Cardiac muscle cell (in vitro differentiated cells and primary cell): ENCODE measurements around the gene TRHDE. TPM values are rescaled to one million over a fixed set of nuclear protein-coding genes. Genes with fewer than 3 reads are reported as not detected.
"Not testable (repeated sequence)": the region's sequence is repeated elsewhere in the genome, so short reads cannot be mapped to it uniquely, and the experiment has no call there.

Experiments
- DNase-seq, 2 donors: peaks; one replicate each; pipeline versions ENCODE4 v3.0.0 to v3.0.0-alpha.2; 2010 to 2017; ENCODE audit warnings: low read depth in 1 of 2, low spot score in 1 of 2
- H3K27ac ChIP-seq: fragments of 200-600 bp; sonication (generic); 2 replicates; pipeline ENCODE4 v1.5.1; 2016
- H3K27me3 ChIP-seq: fragments of 200-600 bp; sonication (generic); 2 replicates; pipeline ENCODE4 v1.6.0; 2016; ENCODE audit warnings: control low read depth
- H3K36me3 ChIP-seq: fragments of 200-600 bp; sonication (generic); 2 replicates; pipeline ENCODE4 v1.5.1; 2016; ENCODE audit warnings: control low read depth
- H3K4me1 ChIP-seq: fragments of 200-600 bp; sonication (generic); 2 replicates; pipeline ENCODE4 v1.8.1; 2017; ENCODE audit warnings: low read depth, mild to moderate bottlenecking, mixed run types
- H3K4me3 ChIP-seq: fragments of 200-600 bp; sonication (generic); 2 replicates; pipeline ENCODE4 v1.5.1; 2016; ENCODE audit warnings: mild to moderate bottlenecking
- H3K9me3 ChIP-seq: fragments of 200-600 bp; sonication (generic); 2 replicates; pipeline ENCODE4 v1.5.1; 2017; ENCODE audit warnings: low read depth, mild to moderate bottlenecking, control low read depth
- polyA plus RNA-seq: library from polyadenylated mRNA; unstranded; fragments of >200 nt; fragmentation: Nextera tagmentation; extraction: Ambion mirVana; gene quantifications from 2 replicates; pipeline ENCODE4 v1.2.1, GENCODE V29; 2016
- total RNA-seq: library from RNA; depleted of rRNA; stranded (reverse); fragments of >200 nt; gene quantifications from 2 replicates; pipeline ENCODE4 v1.2.3, GENCODE V29; 2016
- TF ChIP-seq, protein P1 (sequence below): IDR thresholded peaks from 2 replicates; pipeline ENCODE4 v1.5.1; 2012; ENCODE audit warnings: low read depth, mild to moderate bottlenecking, low read length

The TRHDE gene
- total and polyA plus RNA-seq, 2 experiments from 2014 or later: not detected

DNA sequence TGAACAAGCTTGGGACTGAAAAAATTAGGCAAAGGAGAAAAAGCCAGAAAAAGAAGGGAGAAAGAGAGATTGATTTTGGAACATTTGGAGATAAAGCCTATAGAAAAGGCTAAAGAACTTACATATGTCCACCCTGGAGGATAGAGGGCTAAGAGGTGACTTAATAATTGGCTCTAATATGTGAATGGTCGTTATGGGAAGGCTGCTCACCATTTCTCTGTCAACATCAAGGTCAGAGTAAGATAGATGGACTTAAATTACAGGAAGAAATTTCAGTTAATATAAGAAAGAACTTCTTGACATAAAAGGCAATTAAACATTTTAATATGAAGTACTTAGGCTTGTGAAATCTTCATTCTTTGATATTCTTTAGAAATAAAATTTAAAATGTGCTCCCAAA is 238.6 kb downstream of the TRHDE start:
- H3K9me3 ChIP-seq: no peaks in the 10 kb centered on the region
- H3K4me3 ChIP-seq: no peak overlapping the region
- H3K27ac ChIP-seq: no peak overlapping the region
- no peak for DNase-seq
- no peaks in the 10 kb centered on the region for H3K36me3 ChIP-seq
- H3K27me3 ChIP-seq: no peaks in the 10 kb centered on the region
- TF ChIP-seq, protein P1, sequence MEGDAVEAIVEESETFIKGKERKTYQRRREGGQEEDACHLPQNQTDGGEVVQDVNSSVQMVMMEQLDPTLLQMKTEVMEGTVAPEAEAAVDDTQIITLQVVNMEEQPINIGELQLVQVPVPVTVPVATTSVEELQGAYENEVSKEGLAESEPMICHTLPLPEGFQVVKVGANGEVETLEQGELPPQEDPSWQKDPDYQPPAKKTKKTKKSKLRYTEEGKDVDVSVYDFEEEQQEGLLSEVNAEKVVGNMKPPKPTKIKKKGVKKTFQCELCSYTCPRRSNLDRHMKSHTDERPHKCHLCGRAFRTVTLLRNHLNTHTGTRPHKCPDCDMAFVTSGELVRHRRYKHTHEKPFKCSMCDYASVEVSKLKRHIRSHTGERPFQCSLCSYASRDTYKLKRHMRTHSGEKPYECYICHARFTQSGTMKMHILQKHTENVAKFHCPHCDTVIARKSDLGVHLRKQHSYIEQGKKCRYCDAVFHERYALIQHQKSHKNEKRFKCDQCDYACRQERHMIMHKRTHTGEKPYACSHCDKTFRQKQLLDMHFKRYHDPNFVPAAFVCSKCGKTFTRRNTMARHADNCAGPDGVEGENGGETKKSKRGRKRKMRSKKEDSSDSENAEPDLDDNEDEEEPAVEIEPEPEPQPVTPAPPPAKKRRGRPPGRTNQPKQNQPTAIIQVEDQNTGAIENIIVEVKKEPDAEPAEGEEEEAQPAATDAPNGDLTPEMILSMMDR: no peak
- no peaks in the 10 kb centered on the region for H3K4me1 ChIP-seq

DNA sequence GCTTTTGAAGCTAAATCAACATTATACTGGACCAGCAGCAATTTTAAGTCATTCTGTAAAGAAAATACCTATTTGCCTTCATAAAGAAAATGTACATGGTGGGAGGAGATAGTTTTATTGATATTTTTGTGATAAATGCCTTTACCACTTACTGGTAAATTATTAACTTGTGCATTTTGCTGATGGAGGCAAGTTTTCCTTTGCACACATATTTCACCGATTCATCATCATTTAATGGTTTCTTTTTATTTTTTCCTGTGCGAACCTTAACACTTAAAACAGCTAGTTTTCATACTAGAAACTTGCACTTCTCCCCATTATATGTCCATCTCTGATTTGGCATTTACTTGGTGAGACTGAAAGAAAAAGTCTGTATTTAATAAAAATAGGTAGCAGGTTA is 239.3 kb downstream of the TRHDE start:
- H3K36me3 ChIP-seq: no peaks in the 10 kb centered on the region
- TF ChIP-seq, protein P1: no peak
- no peaks in the 10 kb centered on the region for H3K9me3 ChIP-seq
- no peak for DNase-seq
- no peaks in the 10 kb centered on the region for H3K27me3 ChIP-seq
- no peak overlapping the region for H3K27ac ChIP-seq
- H3K4me3 ChIP-seq: no peak overlapping the region
- no peaks in the 10 kb centered on the region for H3K4me1 ChIP-seq

DNA sequence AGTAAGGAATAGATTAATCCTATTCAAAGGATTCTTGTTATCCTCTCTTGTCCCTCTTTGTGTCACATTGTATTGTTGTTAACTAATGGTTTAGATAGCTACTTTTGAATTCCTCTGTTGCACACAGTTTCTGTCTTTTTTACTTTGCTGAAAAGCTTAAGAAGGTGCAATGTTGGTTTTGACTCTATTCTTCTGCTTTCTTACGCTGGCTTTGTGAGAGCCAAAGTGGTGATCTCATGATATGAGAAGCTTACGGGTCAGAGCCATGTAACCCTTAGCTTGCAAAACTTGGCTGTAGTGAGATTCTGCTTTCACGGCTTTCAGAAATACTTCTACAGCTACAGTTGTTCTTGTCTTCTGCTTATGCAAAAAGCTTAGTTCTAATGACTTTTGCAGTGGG is 239.7 kb downstream of the TRHDE start:
- no peak overlapping the region for H3K4me3 ChIP-seq
- H3K36me3 ChIP-seq: no peaks in the 10 kb centered on the region
- TF ChIP-seq, protein P1: no peak
- H3K4me1 ChIP-seq: no peaks in the 10 kb centered on the region
- H3K27ac ChIP-seq: no peak overlapping the region
- H3K27me3 ChIP-seq: no peaks in the 10 kb centered on the region
- H3K9me3 ChIP-seq: no peaks in the 10 kb centered on the region
- DNase-seq: peak in 1 of 2 donors; percentile 1

DNA sequence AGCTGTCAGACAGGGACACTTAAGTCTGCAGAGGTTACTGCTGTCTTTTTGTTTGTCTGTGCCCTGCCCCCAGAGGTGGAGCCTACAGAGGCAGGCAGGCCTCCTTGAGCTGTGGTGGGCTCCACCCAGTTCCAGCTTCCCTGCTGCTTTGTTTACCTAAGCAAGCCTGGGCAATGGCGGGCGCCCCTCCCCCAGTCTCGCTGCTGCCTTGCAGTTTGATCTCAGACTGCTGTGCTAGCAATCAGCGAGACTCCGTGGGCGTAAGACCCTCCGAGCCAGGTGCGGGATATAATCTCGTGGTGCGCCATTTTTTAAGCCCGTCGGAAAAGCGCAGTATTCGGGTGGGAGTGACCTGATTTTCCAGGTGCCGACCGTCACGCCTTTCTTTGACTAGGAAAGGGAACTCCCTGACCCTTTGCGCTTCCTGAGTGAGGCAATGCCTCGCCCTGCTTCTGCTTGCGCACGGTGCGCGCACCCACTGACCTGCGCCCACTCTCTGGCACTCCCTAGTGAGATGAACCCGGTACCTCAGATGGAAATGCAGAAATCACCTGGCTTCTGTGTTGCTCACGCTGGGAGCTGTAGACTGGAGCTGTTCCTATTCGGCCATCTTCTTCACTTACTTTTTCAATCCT is 248.0 kb downstream of the TRHDE start:
- not testable (repeated sequence) for H3K9me3 ChIP-seq, H3K36me3 ChIP-seq, DNase-seq, H3K27me3 ChIP-seq, H3K4me3 ChIP-seq, H3K27ac ChIP-seq, H3K4me1 ChIP-seq

GRCh38 chr12:72521326-72521725 is 249.2 kb downstream of the TRHDE start:
- no peak overlapping the region for H3K4me3 ChIP-seq
- H3K27me3 ChIP-seq: no peaks in the 10 kb centered on the region
- no peaks in the 10 kb centered on the region for H3K36me3 ChIP-seq
- DNase-seq: no peak
- no peaks in the 10 kb centered on the region for H3K4me1 ChIP-seq
- no peaks in the 10 kb centered on the region for H3K9me3 ChIP-seq
- H3K27ac ChIP-seq: no peak overlapping the region
- TF ChIP-seq, protein P1: no peak

- H3K4me3 ChIP-seq: no peak overlapping the region
- no peak overlapping the region for H3K27ac ChIP-seq
- H3K4me1 ChIP-seq: no peaks in the 10 kb centered on the region
- H3K9me3 ChIP-seq: no peaks in the 10 kb centered on the region
- no peak for DNase-seq
- TF ChIP-seq, protein P1: no peak
- no peaks in the 10 kb centered on the region for H3K27me3 ChIP-seq
- no peaks in the 10 kb centered on the region for H3K36me3 ChIP-seq
Observed at GRCh38 chr12:72522411-72522810, 250.2 kb downstream of the TRHDE start.
